Effector memory CD4-positive, alpha-beta T cell (primary cell): ENCODE data around the gene TXNL1.

Experiments used
- DNase-seq, 3 donors: peaks; one replicate each; pipeline ENCODE4 v3.0.0-alpha.2; 2020
- H3K27ac ChIP-seq: 2 replicates; pipeline ENCODE4 v1.7.0; 2013; ENCODE audit warnings: mild to moderate bottlenecking, low read length, moderate library complexity; ENCODE audit not compliant: insufficient read depth, poor library complexity, severe bottlenecking
- H3K27me3 ChIP-seq: replicated peaks from 2 replicates; pipeline ENCODE4 v1.7.0; 2013; ENCODE audit warnings: mild to moderate bottlenecking, low read length; ENCODE audit not compliant: insufficient read depth, control insufficient read depth, poor library complexity, severe bottlenecking
- H3K36me3 ChIP-seq: 2 replicates; pipeline ENCODE4 v1.7.0; 2013; ENCODE audit warnings: mild to moderate bottlenecking, low read length, moderate library complexity; ENCODE audit not compliant: control insufficient read depth, insufficient read depth
- H3K4me1 ChIP-seq: 2 replicates; pipeline ENCODE4 v1.7.0; 2013; ENCODE audit warnings: low read length, mild to moderate bottlenecking; ENCODE audit not compliant: control insufficient read depth, insufficient read depth, poor library complexity, severe bottlenecking
- H3K4me3 ChIP-seq: 2 replicates; pipeline ENCODE4 v1.7.0; 2013; ENCODE audit warnings: low read length, low read depth, mild to moderate bottlenecking; ENCODE audit not compliant: insufficient read depth, poor library complexity, severe bottlenecking
- H3K9me3 ChIP-seq: 2 replicates; pipeline ENCODE4 v1.7.0; 2013; ENCODE audit warnings: mild to moderate bottlenecking, low read length, moderate library complexity; ENCODE audit not compliant: control insufficient read depth

The TXNL1 gene

GRCh38 chr18:56632070-56633022 is 6.0 kb downstream of the TXNL1 start:
- no peak overlapping the region for H3K4me3 ChIP-seq
- no peak overlapping the region for H3K27ac ChIP-seq
- peaks cover 6% of the 10 kb centered on the region for H3K4me1 ChIP-seq
- no peaks in the 10 kb centered on the region for H3K9me3 ChIP-seq
- H3K27me3 ChIP-seq, result no peaks in the 10 kb centered on the region
- H3K36me3 ChIP-seq, result no peaks in the 10 kb centered on the region
- no peak for DNase-seq

- peaks cover 7% of the 10 kb centered on the region for H3K36me3 ChIP-seq
- no peaks in the 10 kb centered on the region for H3K9me3 ChIP-seq
- H3K4me3 ChIP-seq, result no peak overlapping the region
- H3K27me3 ChIP-seq, result no peaks in the 10 kb centered on the region
- no peak for DNase-seq
- no peaks in the 10 kb centered on the region for H3K4me1 ChIP-seq
- H3K27ac ChIP-seq, result no peak overlapping the region
These were observed 10.4 kb downstream of the TXNL1 start for GRCh38 chr18:56627991-56628390.

- Histone ChIP-seq H3K9me3 (no peaks in the 10 kb centered on the region), H3K36me3 (peaks cover 50% of the 10 kb centered on the region), H3K4me3 (no peak overlapping the region), H3K27ac (no peak overlapping the region), H3K27me3 (no peaks in the 10 kb centered on the region), H3K4me1 (no peaks in the 10 kb centered on the region)
- no peak for DNase-seq
These were observed 22.5 kb downstream of the TXNL1 start for GRCh38 chr18:56615738-56616520.

GRCh38 chr18:56606618-56607017 is 31.8 kb downstream of the TXNL1 start:
- no peaks in the 10 kb centered on the region for H3K4me1 ChIP-seq
- no peak overlapping the region for H3K4me3 ChIP-seq
- no peaks in the 10 kb centered on the region for H3K9me3 ChIP-seq
- H3K27me3 ChIP-seq, result no peaks in the 10 kb centered on the region
- DNase-seq, result no peak
- H3K27ac ChIP-seq, result no peak overlapping the region
- H3K36me3 ChIP-seq, result peaks cover 9% of the 10 kb centered on the region

GRCh38 chr18:56598422-56598821 is 40.0 kb downstream of the TXNL1 start:
- no peaks in the 10 kb centered on the region for H3K4me1 ChIP-seq
- no peak for DNase-seq
- H3K36me3 ChIP-seq, result no peaks in the 10 kb centered on the region
- H3K27ac ChIP-seq, result no peak overlapping the region
- no peak overlapping the region for H3K4me3 ChIP-seq
- no peaks in the 10 kb centered on the region for H3K9me3 ChIP-seq
- no peaks in the 10 kb centered on the region for H3K27me3 ChIP-seq

GRCh38 chr18:56593906-56594305 is 44.5 kb downstream of the TXNL1 start:
- no peaks in the 10 kb centered on the region for H3K36me3 ChIP-seq
- no peaks in the 10 kb centered on the region for H3K9me3 ChIP-seq
- H3K27me3 ChIP-seq, result no peaks in the 10 kb centered on the region
- no peaks in the 10 kb centered on the region for H3K4me1 ChIP-seq
- H3K27ac ChIP-seq, result no peak overlapping the region
- H3K4me3 ChIP-seq, result no peak overlapping the region
- no peak for DNase-seq

- no peaks in the 10 kb centered on the region for H3K27me3 ChIP-seq
- no peak overlapping the region for H3K27ac ChIP-seq
- no peaks in the 10 kb centered on the region for H3K4me1 ChIP-seq
- H3K4me3 ChIP-seq, result no peak overlapping the region
- H3K36me3 ChIP-seq, result no peaks in the 10 kb centered on the region
- no peak for DNase-seq
- no peaks in the 10 kb centered on the region for H3K9me3 ChIP-seq
These were observed 58.4 kb downstream of the TXNL1 start for GRCh38 chr18:56580026-56580425.

GRCh38 chr18:56579451-56579850 is 58.9 kb downstream of the TXNL1 start:
- no peak overlapping the region for H3K4me3 ChIP-seq
- H3K4me1 ChIP-seq, result no peaks in the 10 kb centered on the region
- no peaks in the 10 kb centered on the region for H3K9me3 ChIP-seq
- no peak for DNase-seq
- H3K27ac ChIP-seq, result no peak overlapping the region
- H3K36me3 ChIP-seq, result no peaks in the 10 kb centered on the region
- H3K27me3 ChIP-seq, result no peaks in the 10 kb centered on the region

GRCh38 chr18:56576826-56577573 is 61.4 kb downstream of the TXNL1 start:
- Histone ChIP-seq H3K4me3 (no peak overlapping the region), H3K4me1 (no peaks in the 10 kb centered on the region), H3K36me3 (no peaks in the 10 kb centered on the region), H3K9me3 (no peaks in the 10 kb centered on the region), H3K27me3 (no peaks in the 10 kb centered on the region), H3K27ac (no peak overlapping the region)
- no peak for DNase-seq
